Stimulated activated CD8-positive, alpha-beta memory T cell treated with anti-CD3 and anti-CD28 coated beads, Interleukin-2, amount 100 ng/mL, for 1 hour (primary cell): ENCODE data around the gene TRAM2.
A peak's percentile ranks its signal among the peaks of the same experiment; 100 is the strongest.

Experiments
- DNase-seq, 2 donors: peaks; one replicate each; pipeline ENCODE4 v3.0.0-alpha.2; 2020; ENCODE audit warnings: low read depth in 2 of 2

The TRAM2 gene

GRCh38 chr6:52577022-52577777 lies at the start of gene TRAM2:
Gene TRAM2 (minus strand): TSS chr6:52577060. CDS start chr6:52576915, 145 bp downstream.
- peak; percentile 62 to 69 for DNase-seq

- DNase-seq, result no peak
These were observed 46.0 kb upstream of the TRAM2 start for GRCh38 chr6:52622810-52623209.

- no peak for DNase-seq
These were observed 44.8 kb upstream of the TRAM2 start for GRCh38 chr6:52621631-52622030.

GRCh38 chr6:52620906-52621190 lies 44.0 kb upstream of the TRAM2 start:
- DNase-seq, result no peak

- DNase-seq, result no peak
These were observed 43.4 kb upstream of the TRAM2 start for GRCh38 chr6:52620055-52620905.

- DNase-seq, result no peak
These were observed 40.2 kb upstream of the TRAM2 start for GRCh38 chr6:52617087-52617486.

- DNase-seq, result no peak
These were observed 39.3 kb upstream of the TRAM2 start for GRCh38 chr6:52616059-52616690.

- no peak for DNase-seq
These were observed 35.6 kb upstream of the TRAM2 start for GRCh38 chr6:52612336-52613054.

GRCh38 chr6:52611833-52612232 lies 35.0 kb upstream of the TRAM2 start:
- no peak for DNase-seq

- DNase-seq, result no peak
These were observed 34.0 kb upstream of the TRAM2 start for GRCh38 chr6:52610745-52611355.

GRCh38 chr6:52610011-52610410 lies 33.2 kb upstream of the TRAM2 start:
- DNase-seq, result no peak

GRCh38 chr6:52605610-52606185 lies 28.8 kb upstream of the TRAM2 start:
- no peak for DNase-seq

GRCh38 chr6:52603000-52603795 lies 26.3 kb upstream of the TRAM2 start:
- DNase-seq, result no peak

- DNase-seq, result no peak
These were observed 21.9 kb upstream of the TRAM2 start for GRCh38 chr6:52598824-52599190.

- no peak for DNase-seq
These were observed 21.4 kb upstream of the TRAM2 start for GRCh38 chr6:52598123-52598823.

- DNase-seq, result no peak
These were observed 20.9 kb upstream of the TRAM2 start for GRCh38 chr6:52597738-52598122.

GRCh38 chr6:52596371-52597028 lies 19.6 kb upstream of the TRAM2 start:
- no peak for DNase-seq

GRCh38 chr6:52595796-52596130 lies 18.9 kb upstream of the TRAM2 start:
- DNase-seq, result no peak

GRCh38 chr6:52595000-52595795 lies 18.3 kb upstream of the TRAM2 start:
- no peak for DNase-seq
